ENCODE data around the gene CHPF2.

CHPF2 gene

GRCh38 chr7:151282111-151282510 is 49.8 kb downstream of the CHPF2 start:
- no peak for DNase-seq (ENCODE audit: low read depth in 3 of 3, low spot score in 1 of 3)

DNA sequence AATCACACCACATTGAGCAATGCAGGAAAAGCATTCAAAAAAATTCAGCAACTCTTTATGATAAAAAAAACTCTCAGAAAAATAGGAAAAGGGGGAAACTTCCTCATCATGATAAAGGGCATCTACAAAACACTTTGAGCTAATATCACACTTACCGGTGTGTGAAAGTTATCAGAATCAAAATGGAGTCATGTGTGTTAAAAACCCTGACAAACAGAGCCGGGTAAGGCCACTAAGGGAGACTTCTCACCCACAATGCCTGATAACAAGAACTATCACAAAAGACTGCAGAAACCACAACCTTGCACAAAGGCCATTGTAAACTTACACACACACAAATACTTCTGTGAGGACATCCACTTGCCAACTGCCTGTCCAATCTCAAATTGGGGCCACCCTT is 51.0 kb downstream of the CHPF2 start:
- DNase-seq (ENCODE audit: low read depth in 3 of 3, low spot score in 1 of 3) = no peak

DNA sequence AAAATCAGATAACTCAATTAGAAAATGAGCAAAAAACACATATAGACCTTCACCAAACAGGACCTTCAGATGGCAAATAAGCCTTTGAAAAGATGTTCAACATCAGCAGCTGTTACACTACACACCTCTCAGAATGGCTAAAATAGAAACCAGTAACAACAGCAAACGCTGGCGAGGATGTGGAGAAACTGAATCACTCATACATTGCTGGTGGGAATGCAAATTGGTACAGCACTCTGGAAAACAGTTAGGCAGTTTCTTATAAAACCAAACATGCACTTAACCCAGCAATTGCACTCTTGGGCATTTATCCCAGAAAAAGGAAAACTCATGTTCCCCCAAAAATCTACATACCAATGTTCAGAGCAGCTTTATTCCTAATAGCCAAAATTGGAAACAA is 53.9 kb downstream of the CHPF2 start:
- DNase-seq (ENCODE audit: low read depth in 3 of 3, low spot score in 1 of 3) = no peak
